PC-9 (cell line): Measurements from ENCODE around the gene ADSL.

ENCODE experiments used
- EZH2 ChIP-seq: fragments of 200-600 bp; sonication (generic); IDR thresholded peaks from 2 replicates; pipeline ENCODE4 v1.8.0; 2017; ENCODE audit warnings: antibody characterized with exemption, low read depth
- TF ChIP-seq, protein P1 (sequence below): fragments of 200-600 bp; sonication (generic); conservative IDR thresholded peaks from 2 replicates; pipeline ENCODE4 v1.6.1; 2017; ENCODE audit warnings: mixed run types, antibody characterized with exemption, mild to moderate bottlenecking, moderate library complexity

GRCh38 chr22:40412441-40412840 lies 66.1 kb downstream of the ADSL start:
- TF ChIP-seq, protein P1, sequence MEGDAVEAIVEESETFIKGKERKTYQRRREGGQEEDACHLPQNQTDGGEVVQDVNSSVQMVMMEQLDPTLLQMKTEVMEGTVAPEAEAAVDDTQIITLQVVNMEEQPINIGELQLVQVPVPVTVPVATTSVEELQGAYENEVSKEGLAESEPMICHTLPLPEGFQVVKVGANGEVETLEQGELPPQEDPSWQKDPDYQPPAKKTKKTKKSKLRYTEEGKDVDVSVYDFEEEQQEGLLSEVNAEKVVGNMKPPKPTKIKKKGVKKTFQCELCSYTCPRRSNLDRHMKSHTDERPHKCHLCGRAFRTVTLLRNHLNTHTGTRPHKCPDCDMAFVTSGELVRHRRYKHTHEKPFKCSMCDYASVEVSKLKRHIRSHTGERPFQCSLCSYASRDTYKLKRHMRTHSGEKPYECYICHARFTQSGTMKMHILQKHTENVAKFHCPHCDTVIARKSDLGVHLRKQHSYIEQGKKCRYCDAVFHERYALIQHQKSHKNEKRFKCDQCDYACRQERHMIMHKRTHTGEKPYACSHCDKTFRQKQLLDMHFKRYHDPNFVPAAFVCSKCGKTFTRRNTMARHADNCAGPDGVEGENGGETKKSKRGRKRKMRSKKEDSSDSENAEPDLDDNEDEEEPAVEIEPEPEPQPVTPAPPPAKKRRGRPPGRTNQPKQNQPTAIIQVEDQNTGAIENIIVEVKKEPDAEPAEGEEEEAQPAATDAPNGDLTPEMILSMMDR = no peak
- TF ChIP-seq EZH2 = no peak
